ENCODE results near the gene OSBPL8. TPM values are rescaled to one million over a fixed set of nuclear protein-coding genes. Genes with fewer than 3 reads are reported as not detected.

Gene OSBPL8, protein sequence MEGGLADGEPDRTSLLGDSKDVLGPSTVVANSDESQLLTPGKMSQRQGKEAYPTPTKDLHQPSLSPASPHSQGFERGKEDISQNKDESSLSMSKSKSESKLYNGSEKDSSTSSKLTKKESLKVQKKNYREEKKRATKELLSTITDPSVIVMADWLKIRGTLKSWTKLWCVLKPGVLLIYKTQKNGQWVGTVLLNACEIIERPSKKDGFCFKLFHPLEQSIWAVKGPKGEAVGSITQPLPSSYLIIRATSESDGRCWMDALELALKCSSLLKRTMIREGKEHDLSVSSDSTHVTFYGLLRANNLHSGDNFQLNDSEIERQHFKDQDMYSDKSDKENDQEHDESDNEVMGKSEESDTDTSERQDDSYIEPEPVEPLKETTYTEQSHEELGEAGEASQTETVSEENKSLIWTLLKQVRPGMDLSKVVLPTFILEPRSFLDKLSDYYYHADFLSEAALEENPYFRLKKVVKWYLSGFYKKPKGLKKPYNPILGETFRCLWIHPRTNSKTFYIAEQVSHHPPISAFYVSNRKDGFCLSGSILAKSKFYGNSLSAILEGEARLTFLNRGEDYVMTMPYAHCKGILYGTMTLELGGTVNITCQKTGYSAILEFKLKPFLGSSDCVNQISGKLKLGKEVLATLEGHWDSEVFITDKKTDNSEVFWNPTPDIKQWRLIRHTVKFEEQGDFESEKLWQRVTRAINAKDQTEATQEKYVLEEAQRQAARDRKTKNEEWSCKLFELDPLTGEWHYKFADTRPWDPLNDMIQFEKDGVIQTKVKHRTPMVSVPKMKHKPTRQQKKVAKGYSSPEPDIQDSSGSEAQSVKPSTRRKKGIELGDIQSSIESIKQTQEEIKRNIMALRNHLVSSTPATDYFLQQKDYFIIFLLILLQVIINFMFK
- 9.6 to 22.3 TPM (median 17.8 TPM) in 5 replicates for total RNA-seq (2022; extraction: Qiagen RNA extraction; ENCODE audit: low read depth)

GRCh38 chr12:76559400-76560085 is at the start of gene OSBPL8:
OSBPL8 (minus strand) TSS chr12:76559771; CDS start chr12:76487551, 72,220 bp downstream.

DNA sequence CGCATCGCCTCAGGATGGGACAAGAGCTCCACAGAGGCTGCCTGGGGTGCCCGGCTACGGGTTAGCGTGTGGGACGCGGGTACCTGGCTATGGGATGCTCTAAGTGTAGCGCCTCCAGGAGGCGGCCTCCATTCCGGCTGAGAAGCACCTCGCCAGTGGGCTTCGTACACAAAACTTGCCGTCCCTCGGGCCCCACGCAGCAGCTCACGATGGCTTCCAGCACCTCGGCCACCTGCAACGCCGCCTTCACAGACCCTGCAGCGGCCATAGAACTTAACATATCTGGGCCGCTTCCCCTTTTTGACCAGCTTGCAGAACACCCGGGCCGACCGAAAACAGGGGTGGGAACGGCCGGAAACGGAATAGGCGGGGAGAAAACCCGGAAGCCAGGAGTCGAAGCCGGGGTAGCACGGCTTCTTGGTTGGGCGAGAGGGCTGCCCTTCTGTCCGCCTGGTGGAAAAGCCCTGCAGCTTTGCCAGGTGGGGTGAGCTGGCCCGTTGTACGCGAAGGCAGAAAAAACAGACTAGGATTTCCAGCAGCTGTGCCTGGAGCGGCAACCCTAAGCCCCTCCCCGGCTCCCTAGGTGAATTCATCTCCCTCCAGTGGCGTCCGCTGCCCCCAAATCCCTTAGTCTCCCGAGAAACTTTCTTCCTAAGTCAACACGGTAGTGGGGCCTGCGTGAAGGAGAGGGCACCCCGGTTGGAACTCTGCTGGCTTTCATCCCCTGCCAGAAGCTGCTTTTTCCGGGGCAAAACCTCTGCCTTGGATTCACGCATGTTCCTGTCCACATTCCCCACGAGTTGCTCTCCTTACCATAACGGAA is 211.3 kb downstream of the OSBPL8 start, which contains the start of gene BBS10:
BBS10 (minus strand) TSS at position 337 of the 823 bp plus-strand sequence; CDS start at position 280, 57 bp downstream.

Other genes with a start within 250 kb of the OSBPL8 start
- gene BBS10, start 211.4 kb downstream of the OSBPL8 start, total RNA-seq (2022; extraction: Qiagen RNA extraction; ENCODE audit: low read depth): 2.1 to 5.0 TPM (median 4.7 TPM) in 5 replicates
- gene ZDHHC17, start 204.3 kb upstream of the OSBPL8 start, total RNA-seq (2022; extraction: Qiagen RNA extraction; ENCODE audit: low read depth): 10.3 to 13.5 TPM (median 11.9 TPM) in 5 replicates

Measured in A549 treated with ZK216348 at 1 μM for 4 hours (cell line).